CD14-positive monocyte (primary cell): Measurements from ENCODE around the gene RNU2-63P. TPM values are rescaled to one million over a fixed set of nuclear protein-coding genes. Genes with fewer than 3 reads are reported as not detected.
"Not testable (repeated sequence)": the region's sequence is repeated elsewhere in the genome, so short reads cannot be mapped to it uniquely, and the experiment has no call there.

Experiments used
- DNase-seq, 3 donors: peaks; one replicate each; pipeline ENCODE4 v3.0.0-alpha.2; 2011 to 2022
- H2AFZ ChIP-seq: 2 replicates; pipeline ENCODE4 v1.6.0; 2012; ENCODE audit warnings: mild to moderate bottlenecking, low read depth, low read length, inconsistent platforms; ENCODE audit not compliant: insufficient read depth, poor library complexity, severe bottlenecking
- H3K27ac ChIP-seq, 2 donors: 1 replicate in 1 of 2; 2 replicates in 1 of 2; pipeline ENCODE4 v1.5.1; 2012 to 2013; ENCODE audit warnings: low read length in 2 of 2, control low read depth in 1 of 2, inconsistent platforms in 1 of 2, low read depth in 1 of 2, mild to moderate bottlenecking in 1 of 2
- H3K27me3 ChIP-seq, 2 donors: one replicate each; pipeline versions ENCODE4 v1.6.0 to v1.6.1; 2011 to 2013; ENCODE audit warnings: low read length in 2 of 2; ENCODE audit not compliant: control insufficient read depth in 2 of 2, insufficient read depth in 2 of 2
- H3K36me3 ChIP-seq, 2 donors: replicated peaks in 1 of 2; 1 replicate in 1 of 2; 2 replicates in 1 of 2; pipeline versions ENCODE4 v1.5.1 to v1.6.1; 2012 to 2013; ENCODE audit warnings: low read length in 2 of 2, control low read depth in 1 of 2, inconsistent platforms in 1 of 2, mild to moderate bottlenecking in 1 of 2; ENCODE audit not compliant: insufficient read depth in 2 of 2, control insufficient read depth in 1 of 2
- H3K4me1 ChIP-seq, 2 donors: 1 replicate in 1 of 2; 2 replicates in 1 of 2; pipeline versions ENCODE4 v1.5.1 to v1.6.1; 2012 to 2013; ENCODE audit warnings: low read length in 2 of 2, control low read depth in 1 of 2, inconsistent platforms in 1 of 2, mild to moderate bottlenecking in 1 of 2, moderate library complexity in 1 of 2; ENCODE audit not compliant: insufficient read depth in 2 of 2, control insufficient read depth in 1 of 2
- H3K4me2 ChIP-seq: replicated peaks from 2 replicates; pipeline ENCODE3; 2012; ENCODE audit warnings: low read length, moderate library complexity, mild to moderate bottlenecking; ENCODE audit not compliant: poor library complexity, severe bottlenecking; ENCODE audit errors: extremely low read depth
- H3K4me3 ChIP-seq, 3 experiments: fragments of 200-600 bp in 1 of 3; sonication (generic) in 1 of 3; replicated peaks in 1 of 3; 1 replicate in 2 of 3; 2 replicates in 1 of 3; pipeline ENCODE4 v1.5.1; 2011 to 2013; ENCODE audit warnings: low read length in 3 of 3, mild to moderate bottlenecking in 3 of 3, control low read depth in 2 of 3, low read depth in 2 of 3, inconsistent platforms in 1 of 3, moderate library complexity in 1 of 3
- H3K79me2 ChIP-seq: 2 replicates; pipeline ENCODE4 v1.6.0; 2012; ENCODE audit warnings: mild to moderate bottlenecking, control low read depth, inconsistent platforms, low read length, moderate library complexity; ENCODE audit not compliant: insufficient read depth
- H3K9ac ChIP-seq: 2 replicates; pipeline ENCODE4 v1.6.0; 2017; ENCODE audit warnings: low read length, mild to moderate bottlenecking; ENCODE audit not compliant: insufficient read depth, poor library complexity, severe bottlenecking
- H3K9me3 ChIP-seq, 2 donors: replicated peaks in 1 of 2; 1 replicate in 1 of 2; 2 replicates in 1 of 2; pipeline versions ENCODE4 v1.5.1 to v1.6.1; 2012 to 2013; ENCODE audit warnings: low read length in 2 of 2, control low read depth in 1 of 2; ENCODE audit not compliant: control insufficient read depth in 1 of 2, insufficient read depth in 1 of 2
- H4K20me1 ChIP-seq: 2 replicates; pipeline ENCODE4 v1.6.0; 2012; ENCODE audit warnings: mild to moderate bottlenecking, low read length, control low read depth, moderate library complexity; ENCODE audit not compliant: insufficient read depth
- H3K27ac Mint-ChIP-seq, 7 donors: one replicate each; pipeline ENCODE4 v1.8.0; 2020; ENCODE audit warnings: mild to moderate bottlenecking in 7 of 7, mixed read lengths in 7 of 7, moderate library complexity in 6 of 7, inconsistent platforms in 2 of 7
- H3K27me3 Mint-ChIP-seq, 3 donors: one replicate each; pipeline ENCODE4 v1.8.0; 2021 to 2022; ENCODE audit warnings: low read depth in 3 of 3, mild to moderate bottlenecking in 3 of 3, mixed read lengths in 3 of 3, moderate library complexity in 3 of 3, inconsistent platforms in 1 of 3
- H3K36me3 Mint-ChIP-seq, 2 donors: one replicate each; pipeline ENCODE4 v1.8.0; 2020; ENCODE audit warnings: mixed read lengths in 2 of 2, inconsistent platforms in 1 of 2, mild to moderate bottlenecking in 1 of 2
- H3K4me1 Mint-ChIP-seq: one replicate; pipeline ENCODE4 v1.8.0; 2020; ENCODE audit warnings: mild to moderate bottlenecking, mixed read lengths
- H3K4me3 Mint-ChIP-seq, 2 donors: one replicate each; pipeline ENCODE4 v1.8.0; 2020; ENCODE audit warnings: mild to moderate bottlenecking in 2 of 2, mixed read lengths in 2 of 2, moderate library complexity in 1 of 2
- H3K9me3 Mint-ChIP-seq, 7 donors: one replicate each; pipeline ENCODE4 v1.8.0; 2020 to 2022; ENCODE audit warnings: mixed read lengths in 7 of 7, mild to moderate bottlenecking in 6 of 7, moderate library complexity in 6 of 7, inconsistent platforms in 2 of 7
- CTCF ChIP-seq: fragments of 200-600 bp; IDR thresholded peaks from one replicate; pipeline ENCODE4 v1.8.0; 2022; ENCODE audit warnings: antibody characterized with exemption, mild to moderate bottlenecking
- WGBS: methylation state at CpG from one replicate; pipeline ENCODE4 v1.1.5; 2013; ENCODE audit warnings: missing lambda C conversion rate; ENCODE audit not compliant: insufficient coverage; 5-methylcytosine and 5-hydroxymethylcytosine counted together
- intact Hi-C, 2 donors: fragments of 100-400 bp; cut with micrococcal nuclease; formaldehyde crosslinking; loops; one replicate each; pipeline versions ENCODE4 v1.15.0 to v1.15.1; 2023
- polyA plus RNA-seq, 3 donors: library from polyadenylated mRNA; depleted of rRNA in 1 of 3; unstranded in 2 of 3; stranded (reverse) in 1 of 3; fragments of 300-500 nt in 2 of 3; fragments of >200 nt in 1 of 3; fragmentation: Illumina TruSeq in 2 of 3; gene quantifications; 1 replicate in 2 of 3; 2 replicates in 1 of 3; pipeline ENCODE4 v1.2.3, GENCODE V29; 2012 to 2021

Gene RNU2-63P
- polyA plus RNA-seq, 3 donors = 7.5 to 8.0 TPM; not detected in 1

GRCh38 chr2:87996570-87996969, 19.8 kb downstream of the RNU2-63P start:
- Histone ChIP-seq H3K4me2 (no peak overlapping the region), H3K4me1 (peaks cover 0 to 1% of the 10 kb centered on the region in 2 donors), H3K27ac (no peak overlapping the region), H3K9ac (no peak overlapping the region), H2AFZ (peak overlapping the region; percentile 11), H3K27me3 (no peaks in the 10 kb centered on the region), H3K79me2 (no peaks in the 10 kb centered on the region), H3K36me3 (no peaks in the 10 kb centered on the region), H3K9me3 (peaks cover 0 to 3% of the 10 kb centered on the region in 2 donors), H3K4me3 (no peak overlapping the region), H4K20me1 (no peaks in the 10 kb centered on the region)
- Mint-ChIP-seq H3K4me3 (no peak overlapping the region), H3K4me1 (peaks cover 7% of the 10 kb centered on the region), H3K27me3 (peaks cover 0 to 3% (median 1%) of the 10 kb centered on the region in 3 donors), H3K27ac (no peak overlapping the region), H3K36me3 (no peaks in the 10 kb centered on the region), H3K9me3 (peaks cover 0 to 14% (median 9%) of the 10 kb centered on the region in 7 donors)
- WGBS = 61% methylated on average over 3 of the region's 6 CpGs
- intact Hi-C loops = no loop called here
- no peak for TF ChIP-seq CTCF
- no peak for DNase-seq

- H3K36me3 ChIP-seq = no peaks in the 10 kb centered on the region
- Mint-ChIP-seq H3K9me3 (peaks cover 0 to 14% (median 9%) of the 10 kb centered on the region in 7 donors), H3K4me3 (no peak overlapping the region), H3K4me1 (peaks cover 6% of the 10 kb centered on the region), H3K27me3 (peaks cover 0 to 2% (median 1%) of the 10 kb centered on the region in 3 donors), H3K27ac (no peak overlapping the region), H3K36me3 (no peaks in the 10 kb centered on the region)
- H3K4me3 ChIP-seq = no peak overlapping the region
- no peak for DNase-seq
- WGBS = 100% methylated on average over 1 of the region's 1 CpG
- no peak overlapping the region for H3K27ac ChIP-seq
- no peak overlapping the region for H3K4me2 ChIP-seq
- peak overlapping the region; percentile 11 for H2AFZ ChIP-seq
- no peaks in the 10 kb centered on the region for H3K4me1 ChIP-seq
- intact Hi-C loops = no loop called here
- no peaks in the 10 kb centered on the region for H4K20me1 ChIP-seq
- no peaks in the 10 kb centered on the region for H3K79me2 ChIP-seq
- peaks cover 0 to 3% of the 10 kb centered on the region in 2 donors for H3K9me3 ChIP-seq
- no peak overlapping the region for H3K9ac ChIP-seq
- H3K27me3 ChIP-seq = no peaks in the 10 kb centered on the region
- no peak for TF ChIP-seq CTCF
These were observed 20.6 kb downstream of the RNU2-63P start for GRCh38 chr2:87995756-87996155.

- DNase-seq, H3K4me1 Mint-ChIP-seq, H3K4me3 Mint-ChIP-seq, H3K27me3 ChIP-seq, H3K36me3 ChIP-seq, intact Hi-C loops, H3K36me3 Mint-ChIP-seq, H3K9ac ChIP-seq, H3K27me3 Mint-ChIP-seq, H3K27ac Mint-ChIP-seq, H3K9me3 ChIP-seq, H3K4me2 ChIP-seq, H3K4me3 ChIP-seq, H4K20me1 ChIP-seq, H3K27ac ChIP-seq, H3K4me1 ChIP-seq, H3K79me2 ChIP-seq, H2AFZ ChIP-seq: not testable (repeated sequence)
- no CpG with 5 or more reads among the region's 7 CpGs for WGBS
- peaks cover 0 to 14% (median 9%) of the 10 kb centered on the region in 7 donors for H3K9me3 Mint-ChIP-seq
These were observed 22.0 kb downstream of the RNU2-63P start for GRCh38 chr2:87994304-87994850.
